GM18861 (cell line): ENCODE results near the gene ARMC8.
A peak's percentile ranks its signal among the peaks of the same experiment; 100 is the strongest.

Experiments
- ATAC-seq: cut with Tn5 transposase; IDR thresholded peaks from one replicate; pipeline ENCODE4 v1.9.1; 2021; ENCODE audit not compliant: unreplicated experiment

Gene ARMC8

DNA sequence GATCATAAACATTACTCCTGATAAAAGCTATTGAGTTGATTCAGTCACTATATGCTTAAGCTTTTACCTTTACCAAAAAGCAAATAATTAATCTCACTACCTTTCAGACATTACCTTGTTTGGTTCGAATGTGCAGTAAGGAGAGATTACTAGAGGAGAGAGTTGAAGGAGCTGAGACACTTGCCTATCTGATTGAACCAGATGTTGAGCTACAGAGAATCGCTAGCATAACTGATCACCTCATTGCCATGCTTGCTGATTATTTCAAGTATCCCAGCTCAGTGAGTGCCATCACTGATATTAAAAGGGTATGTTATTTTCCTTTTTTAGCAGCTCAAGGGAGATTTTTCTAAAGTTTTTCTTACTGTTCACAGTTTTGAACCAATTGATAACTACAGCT, 54.6 kb downstream of the ARMC8 start:
- no peak for ATAC-seq

DNA sequence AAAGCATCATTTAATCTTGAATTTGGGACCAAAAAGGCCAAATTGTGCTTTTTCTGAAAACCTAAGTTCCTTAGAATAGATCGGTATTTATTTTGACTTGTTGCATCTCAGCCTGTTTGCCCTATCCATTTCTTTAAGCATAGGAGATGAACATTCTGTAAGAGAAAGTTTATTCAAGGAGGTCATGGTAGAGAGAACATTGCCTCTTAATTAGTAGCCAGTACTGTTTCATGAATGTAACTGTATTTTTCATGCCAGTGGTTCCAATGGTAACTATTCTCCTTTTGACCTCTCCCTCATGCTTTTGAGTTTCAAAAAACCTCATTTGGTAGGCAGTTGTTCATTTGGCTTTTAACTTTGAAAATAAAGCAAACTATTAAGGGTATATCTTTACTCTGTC, 55.4 kb downstream of the ARMC8 start:
- ATAC-seq = no peak

- no peak for ATAC-seq
These were observed 57.9 kb downstream of the ARMC8 start for GRCh38 chr3:138245026-138245425.

DNA sequence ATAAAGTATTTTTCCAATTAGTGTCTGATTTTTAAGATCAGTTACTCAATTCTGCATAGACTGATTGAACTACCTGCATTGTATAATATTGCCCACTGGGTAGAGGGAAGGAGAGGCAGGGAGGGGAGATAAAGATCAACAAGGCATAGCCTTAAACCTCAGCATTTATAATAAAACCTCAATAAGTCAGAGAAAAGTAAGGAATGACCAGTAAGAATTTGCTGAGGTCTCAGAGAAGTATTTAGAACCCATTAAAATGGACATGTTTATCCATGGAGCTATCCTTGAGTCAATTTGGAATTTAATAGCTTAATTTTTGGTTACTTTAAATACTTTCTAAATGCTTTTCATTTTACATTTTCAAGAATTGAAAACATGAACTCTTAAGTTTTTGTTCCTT, 62.5 kb downstream of the ARMC8 start:
- no peak for ATAC-seq

GRCh38 chr3:138253609-138254008, 66.5 kb downstream of the ARMC8 start:
- no peak for ATAC-seq

DNA sequence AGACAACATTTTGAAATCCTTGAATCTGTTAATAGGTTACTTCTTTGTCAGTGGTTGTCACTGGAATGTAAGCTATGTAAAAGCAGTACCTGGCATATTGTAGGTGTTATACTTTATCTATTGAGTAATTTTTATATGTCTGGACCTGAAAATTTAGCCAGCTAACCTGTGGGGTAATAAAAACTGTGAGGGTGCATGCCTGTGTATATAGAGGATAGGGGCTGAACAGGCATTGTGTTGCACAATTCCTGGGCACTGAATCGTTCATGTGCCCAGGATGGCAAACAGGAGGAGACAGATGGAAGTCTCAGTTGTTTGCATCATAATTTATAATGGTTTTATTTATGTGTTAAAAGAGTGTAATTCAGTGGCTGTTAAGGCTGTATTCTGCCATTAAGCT, 67.1 kb downstream of the ARMC8 start:
- ATAC-seq = no peak

- ATAC-seq = no peak
These were observed 68.9 kb downstream of the ARMC8 start for GRCh38 chr3:138256022-138256421.

GRCh38 chr3:138257986-138258385, 70.9 kb downstream of the ARMC8 start:
- no peak for ATAC-seq

- no peak for ATAC-seq
These were observed 72.0 kb downstream of the ARMC8 start for GRCh38 chr3:138259126-138259525.

- ATAC-seq = no peak
These were observed 73.5 kb downstream of the ARMC8 start for GRCh38 chr3:138260611-138261010.

- ATAC-seq = no peak
These were observed 76.0 kb downstream of the ARMC8 start for GRCh38 chr3:138263104-138263503.

GRCh38 chr3:138265745-138266144, 78.6 kb downstream of the ARMC8 start:
- no peak for ATAC-seq

DNA sequence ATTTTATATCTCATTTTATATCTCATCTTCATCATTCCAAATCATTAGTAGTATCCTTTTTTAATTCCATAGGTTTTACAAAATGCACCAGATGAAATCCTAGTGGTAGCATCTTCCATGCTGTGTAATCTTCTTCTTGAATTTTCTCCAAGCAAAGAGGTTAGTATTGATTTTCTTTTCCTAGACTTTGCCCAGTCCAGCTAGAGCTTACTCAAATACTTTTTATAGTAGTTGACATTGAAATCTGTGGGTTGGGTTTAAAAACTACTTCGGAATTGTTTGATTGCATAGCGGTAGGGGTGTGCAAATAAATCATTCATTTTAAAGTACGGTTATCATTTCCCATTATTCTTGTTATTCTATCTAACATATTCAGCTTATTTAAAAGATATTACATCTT, 80.0 kb downstream of the ARMC8 start:
- no peak for ATAC-seq

GRCh38 chr3:138270245-138270644, 83.1 kb downstream of the ARMC8 start:
- ATAC-seq = no peak

- peak; percentile 63 for ATAC-seq
These were observed 84.2 kb downstream of the ARMC8 start for GRCh38 chr3:138271189-138271794.

DNA sequence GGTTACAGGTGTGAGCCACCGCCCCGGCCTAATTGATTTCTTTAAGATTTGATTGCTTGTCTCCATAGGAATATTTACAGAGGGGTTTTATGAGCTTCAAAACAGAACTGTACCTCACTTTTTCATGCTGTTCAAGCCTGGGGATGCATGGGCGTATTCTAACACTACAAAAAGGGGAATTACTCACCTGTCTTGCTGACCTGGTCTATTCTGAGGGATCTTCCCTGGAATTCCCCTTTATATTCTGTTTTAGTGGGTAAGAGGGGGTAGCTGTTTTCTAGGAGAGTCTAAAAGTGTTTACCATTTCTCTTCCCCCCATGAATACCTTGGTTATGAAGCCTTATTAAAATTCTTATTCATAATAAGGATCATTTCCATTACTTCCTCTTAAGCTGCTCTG, 94.5 kb downstream of the ARMC8 start:
- no peak for ATAC-seq

GRCh38 chr3:138282836-138283235, 95.7 kb downstream of the ARMC8 start:
- ATAC-seq = no peak

GRCh38 chr3:138284079-138284478, 97.0 kb downstream of the ARMC8 start:
- ATAC-seq = no peak

GRCh38 chr3:138284957-138285477, 97.9 kb downstream of the ARMC8 start:
- ATAC-seq = no peak

DNA sequence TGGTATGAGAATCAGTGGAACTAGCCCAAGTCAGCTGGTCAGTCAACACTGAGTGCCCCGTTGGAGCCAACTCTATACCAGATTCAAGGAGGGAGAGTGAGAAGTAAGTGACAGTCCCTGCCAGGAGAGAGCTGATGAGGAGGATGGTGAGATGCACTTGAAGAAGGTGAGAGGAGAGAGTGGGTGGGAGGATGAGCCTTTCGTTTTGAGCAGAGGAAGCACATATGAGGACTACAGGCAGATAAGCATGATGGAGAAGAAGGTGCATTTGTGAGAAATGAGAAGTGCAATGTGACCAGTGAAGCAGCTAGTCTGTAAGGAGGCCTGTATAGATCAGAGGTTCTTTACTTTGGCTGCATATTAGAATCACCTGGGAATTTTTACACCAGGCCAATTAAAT, 102.2 kb downstream of the ARMC8 start:
- no peak for ATAC-seq

DNA sequence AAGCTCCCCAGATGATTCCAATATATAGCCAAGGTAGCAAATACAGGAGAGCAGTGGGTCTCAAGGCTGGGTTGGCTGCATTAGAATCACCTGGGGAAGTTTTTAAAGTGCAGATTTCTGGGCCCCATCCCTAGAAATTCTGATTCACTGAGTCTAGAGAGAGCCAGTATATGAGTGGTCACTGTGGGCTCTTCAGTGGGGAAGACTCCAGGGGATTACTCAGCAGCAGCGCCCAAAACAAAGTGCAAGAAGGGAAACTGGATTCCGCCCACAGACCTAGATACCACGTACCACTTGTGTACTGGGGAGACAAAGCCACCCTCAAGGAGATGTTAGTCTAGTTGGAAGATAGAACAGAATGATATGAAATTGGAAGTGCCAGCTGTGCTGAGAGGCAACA, 102.6 kb downstream of the ARMC8 start:
- ATAC-seq = no peak

- no peak for ATAC-seq
These were observed 109.5 kb downstream of the ARMC8 start for GRCh38 chr3:138296639-138297038.

- ATAC-seq = no peak
These were observed 110.0 kb downstream of the ARMC8 start for GRCh38 chr3:138297059-138297607.
